Measurements from ENCODE around the gene CMIP. TPM values are rescaled to one million over a fixed set of nuclear protein-coding genes. Genes with fewer than 3 reads are reported as not detected.

Gene CMIP
- polyA plus RNA-seq, 3 donors: 0.85 to 61.9 (median 0.93) TPM

- Mint-ChIP-seq H3K36me3 (peaks cover 11 to 15% of the 10 kb centered on the region in 2 donors), H3K27ac (no peak overlapping the region), H3K9me3 (no peaks in the 10 kb centered on the region), H3K27me3 (ENCODE audit: low read depth in 3 of 3) (no peaks in the 10 kb centered on the region), H3K4me3 (no peak overlapping the region), H3K4me1 (peaks cover 9% of the 10 kb centered on the region)
- peaks cover 99% of the 10 kb centered on the region for H4K20me1 ChIP-seq (ENCODE audit: insufficient read depth, low read length)
- H3K4me2 ChIP-seq (replicated peaks; ENCODE audit: extremely low read depth, low read length, poor library complexity, severe bottlenecking): no peak overlapping the region
- no peaks in the 10 kb centered on the region for H3K4me1 ChIP-seq (ENCODE audit: control insufficient read depth in 1 of 2, insufficient read depth in 2 of 2, low read length in 2 of 2)
- no peak overlapping the region for H3K9ac ChIP-seq (ENCODE audit: insufficient read depth, low read length, poor library complexity, severe bottlenecking)
- intact Hi-C loops (cut with micrococcal nuclease): no loop called here
- no peak overlapping the region for H3K27ac ChIP-seq (ENCODE audit: low read depth in 1 of 2, low read length in 2 of 2)
- H2AFZ ChIP-seq (ENCODE audit: insufficient read depth, low read depth, low read length, poor library complexity, severe bottlenecking): no peak overlapping the region
- 100% methylated on average over 2 of the region's 2 CpGs for WGBS (ENCODE audit: insufficient coverage)
- no peaks in the 10 kb centered on the region for H3K9me3 ChIP-seq (replicated peaks in 1 of 2; ENCODE audit: control insufficient read depth in 1 of 2, insufficient read depth in 1 of 2, low read length in 2 of 2)
- no peak overlapping the region for H3K4me3 ChIP-seq (replicated peaks in 1 of 3; ENCODE audit: low read depth in 2 of 3, low read length in 3 of 3)
- no peak for DNase-seq
- TF ChIP-seq, protein P1, sequence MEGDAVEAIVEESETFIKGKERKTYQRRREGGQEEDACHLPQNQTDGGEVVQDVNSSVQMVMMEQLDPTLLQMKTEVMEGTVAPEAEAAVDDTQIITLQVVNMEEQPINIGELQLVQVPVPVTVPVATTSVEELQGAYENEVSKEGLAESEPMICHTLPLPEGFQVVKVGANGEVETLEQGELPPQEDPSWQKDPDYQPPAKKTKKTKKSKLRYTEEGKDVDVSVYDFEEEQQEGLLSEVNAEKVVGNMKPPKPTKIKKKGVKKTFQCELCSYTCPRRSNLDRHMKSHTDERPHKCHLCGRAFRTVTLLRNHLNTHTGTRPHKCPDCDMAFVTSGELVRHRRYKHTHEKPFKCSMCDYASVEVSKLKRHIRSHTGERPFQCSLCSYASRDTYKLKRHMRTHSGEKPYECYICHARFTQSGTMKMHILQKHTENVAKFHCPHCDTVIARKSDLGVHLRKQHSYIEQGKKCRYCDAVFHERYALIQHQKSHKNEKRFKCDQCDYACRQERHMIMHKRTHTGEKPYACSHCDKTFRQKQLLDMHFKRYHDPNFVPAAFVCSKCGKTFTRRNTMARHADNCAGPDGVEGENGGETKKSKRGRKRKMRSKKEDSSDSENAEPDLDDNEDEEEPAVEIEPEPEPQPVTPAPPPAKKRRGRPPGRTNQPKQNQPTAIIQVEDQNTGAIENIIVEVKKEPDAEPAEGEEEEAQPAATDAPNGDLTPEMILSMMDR (IDR thresholded peaks at IDR 0.05): no peak
- no peaks in the 10 kb centered on the region for H3K27me3 ChIP-seq (ENCODE audit: control insufficient read depth in 2 of 2, insufficient read depth in 2 of 2, low read length in 2 of 2)
- peaks cover 5 to 45% of the 10 kb centered on the region in 2 donors for H3K36me3 ChIP-seq (replicated peaks in 1 of 2; ENCODE audit: control insufficient read depth in 1 of 2, insufficient read depth in 2 of 2, low read length in 2 of 2)
- H3K79me2 ChIP-seq (ENCODE audit: insufficient read depth, low read length): peaks cover 86% of the 10 kb centered on the region
Measured at GRCh38 chr16:81578076-81578475, 133.5 kb downstream of the CMIP start.

DNA sequence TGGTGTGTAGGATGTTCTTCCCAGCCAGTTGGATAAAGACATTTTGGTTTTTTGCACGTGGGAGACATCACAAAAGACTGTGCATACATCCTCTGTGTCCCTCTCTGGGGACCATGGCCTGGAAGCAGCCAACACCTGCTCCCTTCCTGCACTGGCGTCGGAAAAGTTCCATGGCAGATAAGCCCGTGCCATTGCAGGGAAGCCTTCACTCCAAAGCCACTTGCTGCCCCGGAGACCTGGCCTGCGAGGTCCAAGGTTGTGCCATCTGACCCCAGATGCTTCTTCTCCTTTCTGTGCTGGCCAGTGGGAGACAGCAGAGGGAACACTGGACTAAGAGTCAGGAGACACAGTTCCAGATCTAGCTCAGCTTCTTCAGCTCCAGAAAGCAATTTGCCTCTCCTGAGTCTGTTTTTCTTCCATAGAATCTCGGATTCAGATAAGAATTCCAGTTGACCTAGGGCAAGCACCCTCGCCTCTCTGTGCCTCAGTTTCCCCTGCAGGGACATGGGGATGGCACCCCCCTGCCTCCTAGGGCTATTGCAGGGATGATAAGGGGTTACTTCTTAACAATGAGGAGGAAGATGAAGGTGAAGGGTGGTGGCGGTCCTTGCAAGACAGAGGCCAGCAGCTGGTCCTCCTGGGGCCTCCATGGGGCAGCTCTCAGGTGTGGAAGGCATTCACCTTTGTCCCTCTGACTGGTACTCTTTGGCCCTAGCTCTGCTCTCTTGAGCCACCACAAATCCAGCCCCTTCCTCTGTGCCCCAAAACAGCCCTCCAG, 134.2 kb downstream of the CMIP start:
- peaks cover 9% of the 10 kb centered on the region for H3K4me1 Mint-ChIP-seq
- no peak overlapping the region for H2AFZ ChIP-seq (ENCODE audit: insufficient read depth, low read depth, low read length, poor library complexity, severe bottlenecking)
- no peak overlapping the region for H3K4me3 ChIP-seq (replicated peaks in 1 of 3; ENCODE audit: low read depth in 2 of 3, low read length in 3 of 3)
- peak overlapping the region in 2 of 7 donors; percentile 23 to 44 for H3K27ac Mint-ChIP-seq
- intact Hi-C loops (cut with micrococcal nuclease): no loop called here
- H3K36me3 ChIP-seq (replicated peaks in 1 of 2; ENCODE audit: control insufficient read depth in 1 of 2, insufficient read depth in 2 of 2, low read length in 2 of 2): peaks cover 5 to 52% of the 10 kb centered on the region in 2 donors
- TF ChIP-seq, protein P1 (IDR thresholded peaks at IDR 0.05): no peak
- H3K9ac ChIP-seq (ENCODE audit: insufficient read depth, low read length, poor library complexity, severe bottlenecking): no peak overlapping the region
- peaks cover 85% of the 10 kb centered on the region for H3K79me2 ChIP-seq (ENCODE audit: insufficient read depth, low read length)
- no peaks in the 10 kb centered on the region for H3K9me3 Mint-ChIP-seq
- WGBS (ENCODE audit: insufficient coverage): 96% methylated on average over 8 of the region's 9 CpGs
- H3K4me1 ChIP-seq (ENCODE audit: control insufficient read depth in 1 of 2, insufficient read depth in 2 of 2, low read length in 2 of 2): no peaks in the 10 kb centered on the region
- H3K36me3 Mint-ChIP-seq: peaks cover 13 to 20% of the 10 kb centered on the region in 2 donors
- H3K27me3 ChIP-seq (ENCODE audit: control insufficient read depth in 2 of 2, insufficient read depth in 2 of 2, low read length in 2 of 2): no peaks in the 10 kb centered on the region
- H3K4me3 Mint-ChIP-seq: no peak overlapping the region
- no peaks in the 10 kb centered on the region for H3K9me3 ChIP-seq (replicated peaks in 1 of 2; ENCODE audit: control insufficient read depth in 1 of 2, insufficient read depth in 1 of 2, low read length in 2 of 2)
- no peaks in the 10 kb centered on the region for H3K27me3 Mint-ChIP-seq (ENCODE audit: low read depth in 3 of 3)
- peaks cover 99% of the 10 kb centered on the region for H4K20me1 ChIP-seq (ENCODE audit: insufficient read depth, low read length)
- peak overlapping the region in 1 of 2 donors; percentile 16 for H3K27ac ChIP-seq (ENCODE audit: low read depth in 1 of 2, low read length in 2 of 2)
- no peak for DNase-seq
- H3K4me2 ChIP-seq (replicated peaks; ENCODE audit: extremely low read depth, low read length, poor library complexity, severe bottlenecking): no peak overlapping the region

All from CD14-positive monocyte (primary cell).